ENCODE data around the gene XPO6.

DNA sequence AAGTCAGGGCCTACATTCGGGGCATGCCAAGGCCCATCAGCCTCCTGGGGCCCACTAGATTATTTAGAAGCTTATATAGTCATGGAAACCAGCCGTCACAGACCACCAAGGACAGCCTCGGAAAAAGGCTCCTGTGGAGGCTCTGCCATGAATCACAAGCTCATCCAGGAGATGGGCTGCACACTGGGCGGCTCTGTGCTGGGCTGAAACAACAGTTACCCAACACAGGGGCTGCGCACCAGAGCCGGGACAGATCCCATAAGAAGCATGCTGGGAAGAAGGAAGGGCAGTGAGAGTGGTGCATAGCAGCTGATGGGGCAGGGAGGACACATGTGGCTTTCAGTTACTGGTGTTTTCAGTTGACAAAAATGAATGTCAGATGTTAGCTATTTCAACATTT is 80.6 kb downstream of the XPO6 start:
- TF ChIP-seq, protein P1, sequence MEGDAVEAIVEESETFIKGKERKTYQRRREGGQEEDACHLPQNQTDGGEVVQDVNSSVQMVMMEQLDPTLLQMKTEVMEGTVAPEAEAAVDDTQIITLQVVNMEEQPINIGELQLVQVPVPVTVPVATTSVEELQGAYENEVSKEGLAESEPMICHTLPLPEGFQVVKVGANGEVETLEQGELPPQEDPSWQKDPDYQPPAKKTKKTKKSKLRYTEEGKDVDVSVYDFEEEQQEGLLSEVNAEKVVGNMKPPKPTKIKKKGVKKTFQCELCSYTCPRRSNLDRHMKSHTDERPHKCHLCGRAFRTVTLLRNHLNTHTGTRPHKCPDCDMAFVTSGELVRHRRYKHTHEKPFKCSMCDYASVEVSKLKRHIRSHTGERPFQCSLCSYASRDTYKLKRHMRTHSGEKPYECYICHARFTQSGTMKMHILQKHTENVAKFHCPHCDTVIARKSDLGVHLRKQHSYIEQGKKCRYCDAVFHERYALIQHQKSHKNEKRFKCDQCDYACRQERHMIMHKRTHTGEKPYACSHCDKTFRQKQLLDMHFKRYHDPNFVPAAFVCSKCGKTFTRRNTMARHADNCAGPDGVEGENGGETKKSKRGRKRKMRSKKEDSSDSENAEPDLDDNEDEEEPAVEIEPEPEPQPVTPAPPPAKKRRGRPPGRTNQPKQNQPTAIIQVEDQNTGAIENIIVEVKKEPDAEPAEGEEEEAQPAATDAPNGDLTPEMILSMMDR (IDR thresholded peaks at IDR 0.05; ENCODE audit: low read depth, low read length): no peak
- TF ChIP-seq POLR2A (IDR thresholded peaks at IDR 0.05; ENCODE audit: extremely low read depth, insufficient read length): no peak
